HFF-Myc (cell line): ENCODE data around the gene KIF22.
A peak's percentile ranks its signal among the peaks of the same experiment; 100 is the strongest.
"Not testable (repeated sequence)": the region's sequence is repeated elsewhere in the genome, so short reads cannot be mapped to it uniquely, and the experiment has no call there.

ENCODE experiments used
- DNase-seq: peaks from one replicate; pipeline ENCODE4 v3.0.0-alpha.2; 2011; ENCODE audit warnings: low read depth; ENCODE audit errors: extremely low read depth
- H3K4me3 ChIP-seq: replicated peaks from 2 replicates; pipeline ENCODE4 v1.5.1; 2011; ENCODE audit warnings: low read depth, mild to moderate bottlenecking, control low read depth, low read length
- CTCF ChIP-seq: IDR thresholded peaks from 2 replicates; pipeline ENCODE4 v1.5.1; 2012; ENCODE audit warnings: mild to moderate bottlenecking, low read depth, low read length, control low read depth; ENCODE audit errors: missing control alignments

KIF22 gene

GRCh38 chr16:29784157-29784556 is 6.4 kb upstream of the KIF22 start:
- TF ChIP-seq CTCF, result no peak
- no peak for DNase-seq
- H3K4me3 ChIP-seq, result no peak overlapping the region

DNA sequence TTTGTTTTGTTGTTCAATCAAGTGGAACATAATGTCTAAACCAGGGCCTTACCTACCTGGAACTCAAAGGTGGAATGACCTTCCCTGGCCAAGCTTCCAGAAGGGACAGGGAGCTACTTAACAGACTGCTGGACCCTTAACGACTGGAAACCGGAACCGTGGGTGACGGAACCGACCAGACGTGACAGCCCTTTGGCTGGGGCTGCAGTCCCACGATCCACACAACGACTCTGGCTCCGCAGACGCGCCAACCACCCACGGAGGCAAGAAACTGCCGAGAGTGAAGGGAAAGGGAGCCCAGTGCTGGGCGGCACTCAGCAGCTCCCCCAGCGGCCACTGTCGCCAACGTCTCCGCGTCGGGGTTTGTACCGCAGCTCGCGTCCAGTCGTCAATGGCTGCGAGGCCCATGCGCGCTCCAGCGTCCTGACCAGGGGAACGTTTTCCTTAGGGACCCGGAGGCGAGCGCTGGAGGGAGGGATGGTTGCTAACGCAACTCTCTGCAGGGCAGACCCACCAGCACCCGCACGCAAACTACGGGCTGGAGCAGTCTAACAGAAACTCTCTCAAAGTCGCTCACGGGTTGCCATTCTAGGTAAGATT is 5.5 kb upstream of the KIF22 start:
- H3K4me3 ChIP-seq, result no peak overlapping the region
- peak; percentile 87 for TF ChIP-seq CTCF
- no peak for DNase-seq

- not testable (repeated sequence) for H3K4me3 ChIP-seq, DNase-seq
Measured at GRCh38 chr16:29787155-29787554, 3.4 kb upstream of the KIF22 start.

DNA sequence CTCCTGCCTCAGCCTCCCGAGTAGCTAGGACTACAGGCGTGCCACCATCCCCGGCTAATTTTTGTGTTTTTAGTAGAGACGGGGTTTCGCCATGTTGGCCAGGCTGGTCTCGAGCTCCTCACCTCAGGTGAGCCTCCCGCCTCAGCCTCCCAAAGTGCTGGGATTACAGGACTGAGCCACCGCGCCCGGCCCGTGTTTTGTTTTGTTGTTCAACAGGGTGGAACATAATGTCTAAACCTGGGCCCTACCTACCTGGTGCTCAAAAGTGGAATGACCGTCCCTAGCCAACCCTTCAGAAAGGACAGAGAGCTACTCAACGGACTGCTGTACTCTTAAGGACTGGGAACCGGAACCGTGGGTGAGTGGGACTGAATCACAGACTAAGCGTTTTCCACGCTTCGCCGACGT is 772 bp upstream of the KIF22 start:
- peak overlapping the region; percentile 80 for H3K4me3 ChIP-seq
- DNase-seq, result no peak
- no peak for TF ChIP-seq CTCF

GRCh38 chr16:29790949-29791844 is 646 bp downstream of the KIF22 start:
- no peak for TF ChIP-seq CTCF
- peak overlapping the region; percentile 80 for H3K4me3 ChIP-seq
- no peak for DNase-seq

- DNase-seq, result no peak
- no peak for TF ChIP-seq CTCF
- peak overlapping the region; percentile 80 for H3K4me3 ChIP-seq
Measured at GRCh38 chr16:29791845-29792807, 1.6 kb downstream of the KIF22 start.

DNA sequence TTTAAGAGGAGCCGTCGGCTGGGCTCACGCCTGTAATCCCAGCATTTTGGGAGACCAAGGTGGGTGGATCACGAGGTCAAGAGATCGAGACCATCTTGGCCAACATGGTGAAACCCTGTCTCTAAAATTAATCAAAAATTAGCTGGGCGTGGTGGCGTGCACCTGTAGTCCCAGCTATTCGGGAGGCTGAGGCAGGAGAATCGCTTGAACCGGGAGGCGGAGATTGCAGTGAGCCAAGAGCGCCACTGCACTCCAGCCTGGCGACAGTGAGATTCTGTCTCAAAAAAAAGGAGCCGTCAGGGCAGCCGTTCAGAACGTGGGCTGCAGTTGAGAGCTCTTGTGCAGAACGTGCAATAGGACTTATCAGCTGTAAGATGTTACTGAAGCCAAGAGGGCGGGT is 2.6 kb downstream of the KIF22 start:
- H3K4me3 ChIP-seq, DNase-seq: not testable (repeated sequence)
